DOHH2 (cell line): ENCODE measurements around the gene ASB1.

Source experiments
- H3F3A ChIP-seq: fragments of 200-600 bp; sonication (generic), shearing (Covaris generic); 2 replicates; pipeline ENCODE4 v1.6.0; 2016; ENCODE audit warnings: antibody characterized with exemption, mild to moderate bottlenecking; ENCODE audit not compliant: control insufficient read depth, insufficient read depth
- H3K27ac ChIP-seq: fragments of 200-600 bp; sonication (generic); 2 replicates; pipeline ENCODE4 v1.5.1; 2014; ENCODE audit warnings: low read depth, mild to moderate bottlenecking, low read length, moderate library complexity
- H3K27me3 ChIP-seq: fragments of 200-600 bp; sonication (generic); 2 replicates; pipeline ENCODE4 v1.6.1; 2014; ENCODE audit warnings: mild to moderate bottlenecking, low read length, mixed read lengths; ENCODE audit not compliant: control insufficient read depth
- H3K36me3 ChIP-seq: fragments of 200-600 bp; sonication (generic); 2 replicates; pipeline ENCODE4 v1.6.1; 2014; ENCODE audit warnings: mild to moderate bottlenecking, low read length, moderate library complexity, mixed read lengths; ENCODE audit not compliant: control insufficient read depth
- H3K4me1 ChIP-seq: fragments of 200-600 bp; sonication (generic); 2 replicates; pipeline ENCODE4 v1.6.1; 2014; ENCODE audit warnings: mild to moderate bottlenecking, low read length, mixed read lengths; ENCODE audit not compliant: control insufficient read depth
- H3K4me2 ChIP-seq: fragments of 200-600 bp; sonication (generic); 2 replicates; pipeline ENCODE4 v1.6.0; 2014; ENCODE audit warnings: mild to moderate bottlenecking, low read length, moderate library complexity
- H3K4me3 ChIP-seq: fragments of 200-600 bp; sonication (generic); 2 replicates; pipeline ENCODE4 v1.5.1; 2014; ENCODE audit warnings: mild to moderate bottlenecking, low read length, mixed read lengths
- H3K79me2 ChIP-seq: fragments of 200-600 bp; sonication (generic); 2 replicates; pipeline ENCODE4 v1.6.1; 2014; ENCODE audit warnings: mild to moderate bottlenecking, low read length, mixed read lengths; ENCODE audit not compliant: control insufficient read depth
- H3K9me2 ChIP-seq: fragments of 200-600 bp; sonication (generic); replicated peaks from 2 replicates; pipeline ENCODE4 v1.6.1; 2014; ENCODE audit warnings: mild to moderate bottlenecking, low read length, mixed read lengths; ENCODE audit not compliant: control insufficient read depth
- H3K9me3 ChIP-seq: fragments of 200-600 bp; sonication (generic); 2 replicates; pipeline ENCODE4 v1.6.1; 2014; ENCODE audit warnings: antibody characterized with exemption, low read length, mixed read lengths; ENCODE audit not compliant: control insufficient read depth, insufficient read depth
- H4K20me1 ChIP-seq: fragments of 200-600 bp; sonication (generic); 2 replicates; pipeline ENCODE4 v1.6.0; 2014; ENCODE audit warnings: low read depth, mild to moderate bottlenecking, antibody characterized with exemption, low read length, moderate library complexity; ENCODE audit not compliant: control insufficient read depth, insufficient read depth
- EZH2phosphoT487 ChIP-seq: fragments of 200-600 bp; sonication (generic); IDR thresholded peaks from 2 replicates; pipeline ENCODE4 v1.6.1; 2017; ENCODE audit warnings: borderline replicate concordance, mild to moderate bottlenecking, antibody characterized with exemption, low read length, moderate library complexity, mixed read lengths
- TF ChIP-seq, protein P1 (sequence below): fragments of 200-600 bp; sonication (generic); IDR thresholded peaks from one replicate; pipeline ENCODE4 v1.5.1; 2014; ENCODE audit warnings: antibody characterized with exemption, mild to moderate bottlenecking, low read depth, low read length; ENCODE audit not compliant: poor library complexity, severe bottlenecking

ASB1 gene

DNA sequence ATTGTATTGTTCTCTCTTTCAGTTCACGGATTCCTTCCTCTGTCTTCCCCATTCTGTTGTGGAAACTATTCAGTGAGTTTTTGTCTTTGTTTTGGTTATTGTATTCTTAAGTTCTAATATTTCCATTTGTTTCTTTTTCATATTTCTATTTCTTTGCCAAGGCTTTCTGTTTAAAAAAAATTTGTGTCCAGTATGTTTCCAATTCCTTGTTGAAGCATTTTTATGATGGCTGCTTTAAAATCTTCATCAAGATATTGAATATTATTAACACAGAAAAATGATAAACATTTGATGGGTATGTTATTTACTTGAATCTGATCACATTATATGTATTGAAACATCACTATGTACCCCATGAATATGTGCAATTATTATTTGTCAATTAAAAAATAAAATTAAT is 42.4 kb downstream of the ASB1 start:
- no peak overlapping the region for H3K4me3 ChIP-seq
- no peaks in the 10 kb centered on the region for H3K36me3 ChIP-seq
- no peaks in the 10 kb centered on the region for H3K4me1 ChIP-seq
- H3F3A ChIP-seq = no peaks in the 10 kb centered on the region
- H3K27me3 ChIP-seq = 0 out of 2 replicates have a peak, but pooled peaks cover 7% of the 10 kb centered on the region
- no peaks in the 10 kb centered on the region for H3K79me2 ChIP-seq
- no peaks in the 10 kb centered on the region for H3K9me2 ChIP-seq
- TF ChIP-seq EZH2phosphoT487 = no peak
- TF ChIP-seq, protein P1, sequence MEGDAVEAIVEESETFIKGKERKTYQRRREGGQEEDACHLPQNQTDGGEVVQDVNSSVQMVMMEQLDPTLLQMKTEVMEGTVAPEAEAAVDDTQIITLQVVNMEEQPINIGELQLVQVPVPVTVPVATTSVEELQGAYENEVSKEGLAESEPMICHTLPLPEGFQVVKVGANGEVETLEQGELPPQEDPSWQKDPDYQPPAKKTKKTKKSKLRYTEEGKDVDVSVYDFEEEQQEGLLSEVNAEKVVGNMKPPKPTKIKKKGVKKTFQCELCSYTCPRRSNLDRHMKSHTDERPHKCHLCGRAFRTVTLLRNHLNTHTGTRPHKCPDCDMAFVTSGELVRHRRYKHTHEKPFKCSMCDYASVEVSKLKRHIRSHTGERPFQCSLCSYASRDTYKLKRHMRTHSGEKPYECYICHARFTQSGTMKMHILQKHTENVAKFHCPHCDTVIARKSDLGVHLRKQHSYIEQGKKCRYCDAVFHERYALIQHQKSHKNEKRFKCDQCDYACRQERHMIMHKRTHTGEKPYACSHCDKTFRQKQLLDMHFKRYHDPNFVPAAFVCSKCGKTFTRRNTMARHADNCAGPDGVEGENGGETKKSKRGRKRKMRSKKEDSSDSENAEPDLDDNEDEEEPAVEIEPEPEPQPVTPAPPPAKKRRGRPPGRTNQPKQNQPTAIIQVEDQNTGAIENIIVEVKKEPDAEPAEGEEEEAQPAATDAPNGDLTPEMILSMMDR = no peak
- H3K9me3 ChIP-seq = peaks cover 3% of the 10 kb centered on the region
- H4K20me1 ChIP-seq = no peaks in the 10 kb centered on the region
- H3K4me2 ChIP-seq = no peak overlapping the region
- H3K27ac ChIP-seq = no peak overlapping the region

DNA sequence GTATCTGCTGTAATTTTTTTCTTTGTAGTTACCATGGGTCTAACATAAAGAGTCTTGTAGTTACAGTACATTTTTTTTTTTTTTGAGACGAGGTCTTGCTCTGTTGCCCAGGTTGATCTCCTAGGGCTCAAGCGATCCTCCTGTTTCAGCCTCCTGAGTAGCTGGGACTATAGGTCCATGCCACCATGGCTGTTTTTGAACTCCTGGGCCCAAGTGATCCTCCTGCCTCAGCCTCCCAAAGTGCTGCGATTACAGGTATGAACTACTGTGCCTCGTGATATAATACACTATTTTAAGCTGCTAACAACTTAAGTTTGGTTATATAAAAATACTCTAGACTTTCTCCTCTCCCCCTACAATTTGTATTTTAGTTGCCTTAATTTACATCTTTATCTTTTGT is 46.3 kb downstream of the ASB1 start:
- H3K4me2 ChIP-seq = no peak overlapping the region
- no peaks in the 10 kb centered on the region for H3F3A ChIP-seq
- no peaks in the 10 kb centered on the region for H3K4me1 ChIP-seq
- H3K36me3 ChIP-seq = no peaks in the 10 kb centered on the region
- H3K79me2 ChIP-seq = no peaks in the 10 kb centered on the region
- H3K27ac ChIP-seq = no peak overlapping the region
- H3K9me3 ChIP-seq = peaks cover 3% of the 10 kb centered on the region
- TF ChIP-seq, protein P1 = no peak
- no peak overlapping the region for H3K4me3 ChIP-seq
- H3K9me2 ChIP-seq = no peaks in the 10 kb centered on the region
- 0 out of 2 replicates have a peak, but pooled peaks cover 7% of the 10 kb centered on the region for H3K27me3 ChIP-seq
- H4K20me1 ChIP-seq = no peaks in the 10 kb centered on the region

DNA sequence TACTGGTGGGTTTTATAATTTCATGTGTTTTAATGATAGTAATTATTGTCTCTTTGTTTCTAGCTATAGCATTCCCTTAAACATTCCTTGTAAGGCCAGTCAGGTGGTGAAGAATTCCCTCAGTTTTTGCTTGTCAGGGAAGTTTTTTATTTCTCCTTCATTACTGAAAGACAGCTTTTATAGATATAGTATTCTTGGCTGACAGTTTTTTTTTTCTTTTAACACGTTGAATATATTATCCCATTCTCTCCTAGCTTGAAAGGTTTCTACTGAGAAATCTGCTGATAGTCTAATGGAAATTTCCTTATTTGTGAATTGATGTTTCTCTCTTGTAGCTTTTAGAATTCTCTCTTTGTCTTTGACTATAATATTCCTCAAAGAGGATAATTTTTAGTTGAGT is 46.8 kb downstream of the ASB1 start:
- peaks cover 3% of the 10 kb centered on the region for H3K9me3 ChIP-seq
- no peak for TF ChIP-seq EZH2phosphoT487
- TF ChIP-seq, protein P1 = no peak
- no peaks in the 10 kb centered on the region for H3K9me2 ChIP-seq
- H3K36me3 ChIP-seq = no peaks in the 10 kb centered on the region
- H3K79me2 ChIP-seq = no peaks in the 10 kb centered on the region
- H3K27me3 ChIP-seq = 0 out of 2 replicates have a peak, but pooled peaks cover 7% of the 10 kb centered on the region
- no peaks in the 10 kb centered on the region for H3K4me1 ChIP-seq
- no peak overlapping the region for H3K4me3 ChIP-seq
- H3K4me2 ChIP-seq = no peak overlapping the region
- no peaks in the 10 kb centered on the region for H4K20me1 ChIP-seq
- no peaks in the 10 kb centered on the region for H3F3A ChIP-seq
- H3K27ac ChIP-seq = no peak overlapping the region

GRCh38 chr2:238475034-238475433 is 48.3 kb downstream of the ASB1 start:
- no peaks in the 10 kb centered on the region for H3K79me2 ChIP-seq
- no peak overlapping the region for H3K27ac ChIP-seq
- H3K4me3 ChIP-seq = no peak overlapping the region
- H3K9me3 ChIP-seq = peaks cover 3% of the 10 kb centered on the region
- H3K36me3 ChIP-seq = no peaks in the 10 kb centered on the region
- H3K9me2 ChIP-seq = no peaks in the 10 kb centered on the region
- no peaks in the 10 kb centered on the region for H3K4me1 ChIP-seq
- H3F3A ChIP-seq = no peaks in the 10 kb centered on the region
- no peak overlapping the region for H3K4me2 ChIP-seq
- no peaks in the 10 kb centered on the region for H4K20me1 ChIP-seq
- 0 out of 2 replicates have a peak, but pooled peaks cover 7% of the 10 kb centered on the region for H3K27me3 ChIP-seq
- TF ChIP-seq, protein P1 = no peak
- no peak for TF ChIP-seq EZH2phosphoT487
